A549 (cell line): ENCODE results near the gene GTPBP3.

Source experiments
- CEBPB ChIP-seq, 2 experiments: fragments of >200 bp in 1 of 2; sonication (Bioruptor Twin) in 1 of 2; formaldehyde crosslinking in 1 of 2; IDR thresholded peaks; 2 replicates each; pipeline ENCODE4 v1.6.1; 2012 to 2016
- CHD4 ChIP-seq: fragments of 200-600 bp; sonication (generic); IDR thresholded peaks from 2 replicates; pipeline ENCODE4 v1.6.1; 2016; ENCODE audit warnings: antibody characterized with exemption, mild to moderate bottlenecking, borderline replicate concordance
- CTCF ChIP-seq: fragments of >200 bp; sonication (Bioruptor Twin); formaldehyde crosslinking; IDR thresholded peaks from 3 replicates; pipeline ENCODE4 v1.5.1; 2016
- EP300 ChIP-seq, 2 experiments: fragments of >200 bp; sonication (Bioruptor Twin); formaldehyde crosslinking; IDR thresholded peaks; 2 replicates in 1 of 2; 3 replicates in 1 of 2; pipeline ENCODE4 v1.6.1; 2016 to 2017
- MAFK ChIP-seq: fragments of 450-650 bp; IDR thresholded peaks from 2 replicates; pipeline ENCODE4 v1.6.1; 2014; ENCODE audit not compliant: partially characterized antibody
- MAZ ChIP-seq: fragments of 150-350 bp; IDR thresholded peaks from 2 replicates; pipeline ENCODE4 v1.6.1; 2014; ENCODE audit warnings: antibody characterized with exemption, low read depth, low read length, borderline replicate concordance
- PHF8 ChIP-seq: fragments of 200-600 bp; sonication (generic); IDR thresholded peaks from 2 replicates; pipeline ENCODE4 v1.6.1; 2016; ENCODE audit warnings: low read depth, mild to moderate bottlenecking, antibody characterized with exemption, moderate library complexity, borderline replicate concordance
- POLR2A ChIP-seq: IDR thresholded peaks from 2 replicates; pipeline ENCODE4 v1.6.1; 2012; ENCODE audit warnings: mild to moderate bottlenecking, low read length
- RAD21 ChIP-seq, 2 experiments: fragments of >200 bp in 1 of 2; sonication (Bioruptor Twin) in 1 of 2; formaldehyde crosslinking in 1 of 2; IDR thresholded peaks in 1 of 2; conservative IDR thresholded peaks in 1 of 2; 2 replicates in 1 of 2; 3 replicates in 1 of 2; pipeline ENCODE4 v1.6.1; 2012 to 2018; ENCODE audit warnings: inconsistent platforms in 1 of 2
- REST ChIP-seq: fragments of 200-600 bp; sonication (generic); IDR thresholded peaks from 2 replicates; pipeline ENCODE4 v1.6.1; 2016; ENCODE audit warnings: antibody characterized with exemption, mild to moderate bottlenecking, moderate library complexity
- SREBF2 ChIP-seq: fragments of 450-650 bp; IDR thresholded peaks from 2 replicates; pipeline ENCODE4 v1.6.1; 2014; ENCODE audit warnings: mild to moderate bottlenecking, moderate library complexity
- TP53 ChIP-seq: fragments of 250-450 bp; sonication (Bioruptor Pico); IDR thresholded peaks from 2 replicates; pipeline ENCODE4 v1.5.0; 2021; ENCODE audit warnings: mild to moderate bottlenecking, moderate library complexity

GRCh38 chr19:17332360-17332676 lies 5.0 kb upstream of the GTPBP3 start:
- TF ChIP-seq CTCF (no peak), PHF8 (no peak), REST (peak; percentile 27; the same call in 1 of the 2 replicates), EP300 (IDR thresholded peaks at IDR 0.05) (no peak), TP53 (CRISPR knock-in tag) (no peak), CEBPB (IDR thresholded peaks at IDR 0.05) (no peak), MAFK (no peak), POLR2A (no peak), SREBF2 (no peak), MAZ (no peak), CHD4 (no peak), RAD21 (conservative IDR thresholded peaks at IDR 0.05 in 1 of 2, IDR thresholded peaks at IDR 0.05 in 1 of 2) (no peak)
